Dermis microvascular lymphatic vessel endothelial cell (primary cell): ENCODE data around the gene POLR2H. TPM values are rescaled to one million over a fixed set of nuclear protein-coding genes. Genes with fewer than 3 reads are reported as not detected.
"Not testable (repeated sequence)": the region's sequence is repeated elsewhere in the genome, so short reads cannot be mapped to it uniquely, and the experiment has no call there.

Source experiments
- DNase-seq, 2 donors: peaks; one replicate each; pipeline versions ENCODE4 v3.0.0 to v3.0.0-alpha.2; 2010; ENCODE audit warnings: low read depth in 2 of 2
- total RNA-seq: library from RNA; depleted of rRNA; stranded (reverse); fragments of >200 nt; gene quantifications from 2 replicates; pipeline ENCODE4 v1.2.1, GENCODE V29; 2014

Gene POLR2H
- total RNA-seq, 1 donor from 2014 or later = 82.8 TPM

DNA sequence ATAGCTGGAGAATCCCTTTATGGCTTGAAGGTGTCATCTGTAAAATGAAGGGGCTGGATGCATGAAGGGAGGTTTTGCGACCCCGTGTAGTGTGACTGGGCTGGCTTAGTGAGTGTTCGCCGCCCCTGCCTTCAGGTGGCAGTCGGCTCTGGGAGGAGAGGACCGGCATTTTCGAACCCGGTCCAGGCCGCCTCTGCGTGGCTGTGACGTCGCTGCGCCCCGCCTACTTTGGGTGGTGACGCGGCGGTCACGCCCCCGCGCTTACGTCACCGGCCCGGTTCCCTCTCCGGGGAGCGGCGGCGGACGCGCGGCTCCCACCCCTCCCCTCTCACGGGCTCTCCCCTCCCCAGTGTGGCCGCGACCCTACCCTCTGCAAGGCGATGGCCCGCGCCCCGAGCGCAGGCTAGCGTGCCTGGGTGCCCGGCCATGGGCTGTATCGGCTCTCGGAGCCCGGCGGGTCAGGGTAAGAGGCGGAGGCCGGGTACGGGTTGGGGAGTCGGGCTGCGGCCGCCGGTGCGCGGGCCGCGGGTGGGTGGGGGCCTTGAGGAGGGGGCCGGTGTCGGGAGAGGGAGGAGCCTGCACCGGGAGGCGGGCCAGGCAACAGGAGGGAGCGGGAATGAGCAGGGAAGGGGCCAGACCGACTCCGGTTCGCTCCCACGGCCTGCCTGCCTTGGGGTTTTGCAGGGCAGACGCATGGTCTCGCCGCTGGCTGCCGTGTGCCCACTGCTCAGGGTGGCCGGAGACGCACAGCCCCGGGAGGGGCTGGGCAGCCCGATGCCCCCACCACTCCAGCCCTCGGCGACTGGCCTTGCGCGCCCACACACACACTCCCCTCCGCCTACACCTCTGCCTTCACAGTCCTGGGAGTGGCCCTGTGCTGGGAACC lies 25.6 kb upstream of the POLR2H start:
- DNase-seq = peak; percentile 48 to 80

DNA sequence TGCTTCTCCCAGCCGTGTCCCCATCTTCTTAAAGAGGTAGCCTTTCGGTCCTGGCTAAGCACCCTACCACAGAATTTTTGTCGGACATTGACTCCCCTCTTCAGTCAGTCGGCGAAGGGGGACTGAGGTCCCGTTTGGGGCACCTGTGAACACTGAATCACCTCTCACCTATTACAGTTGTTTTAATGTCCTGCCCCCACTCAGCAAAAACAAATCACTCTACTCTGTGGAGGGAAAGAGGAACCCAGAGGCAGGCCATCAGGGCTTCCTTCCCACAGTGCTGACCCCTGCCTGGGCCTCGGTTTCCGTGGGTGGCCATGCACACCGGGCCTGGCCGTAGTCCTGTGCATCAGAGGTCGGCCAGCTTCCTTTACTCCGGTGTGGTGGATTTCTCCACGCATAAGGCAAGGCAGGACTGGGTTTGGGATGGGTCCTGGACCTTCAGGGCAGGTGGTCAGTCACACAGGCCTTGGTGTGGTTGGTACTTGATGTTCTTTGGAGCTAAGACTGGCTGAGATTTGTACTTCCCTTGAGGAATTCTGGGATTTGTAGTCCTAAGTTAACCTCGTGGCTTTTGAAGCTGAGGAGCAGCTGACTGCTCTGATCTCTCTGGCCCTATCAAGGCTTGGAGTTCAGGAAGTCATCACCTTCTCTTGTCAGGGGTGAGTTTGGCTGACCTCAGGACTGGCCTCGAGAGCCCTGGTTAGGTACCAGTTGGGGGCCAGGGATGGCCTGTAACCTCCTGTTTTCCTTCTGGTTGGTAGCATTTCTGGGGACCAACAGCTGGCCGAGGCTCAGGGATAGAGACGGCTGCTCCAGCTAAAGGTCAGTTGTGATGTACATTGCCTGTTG lies 24.7 kb upstream of the POLR2H start:
- DNase-seq = peak in 1 of 2 donors; percentile 67

DNA sequence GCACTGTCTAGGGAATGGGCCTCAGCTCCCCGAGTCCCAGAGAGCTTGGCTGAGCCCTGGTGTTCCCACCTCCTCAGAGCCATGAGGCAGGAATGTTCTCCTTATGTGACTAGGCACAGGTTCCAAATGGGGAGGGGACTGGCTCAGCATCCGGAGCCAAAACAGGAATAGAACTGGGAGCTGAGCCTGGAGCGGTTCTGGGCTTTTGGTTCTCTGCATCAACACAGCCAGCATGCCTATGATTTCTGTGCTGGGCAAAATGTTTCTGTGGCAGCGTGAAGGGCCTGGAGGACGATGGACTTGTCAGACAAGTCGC lies 24.2 kb upstream of the POLR2H start, which contains the start of gene FAM131A:
TSS of gene FAM131A (plus strand) at position 202 of the 316 bp plus-strand sequence. CDS start at position 233, 31 bp downstream.
- DNase-seq = peak in 1 of 2 donors; percentile 21

DNA sequence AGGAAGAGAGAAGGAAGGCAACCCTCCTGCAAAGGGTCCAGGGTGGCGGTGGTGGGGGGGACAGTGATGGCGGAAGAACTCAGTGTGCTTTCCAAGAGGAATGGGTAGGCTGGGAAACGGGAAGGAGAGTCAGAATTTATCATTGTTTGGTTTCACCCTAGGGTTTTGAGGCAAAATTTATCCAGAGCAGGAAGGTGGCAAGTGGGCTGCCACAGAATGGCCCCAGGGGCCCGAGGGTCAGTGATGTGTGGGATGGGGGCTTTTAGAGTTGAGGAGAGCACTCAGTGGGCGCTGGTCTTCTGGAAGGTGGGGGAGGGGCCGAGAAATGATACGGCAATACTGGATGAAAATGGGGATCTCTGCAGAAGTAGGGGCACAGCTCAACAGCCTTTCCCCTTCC lies 23.5 kb upstream of the POLR2H start:
- no peak for DNase-seq

DNA sequence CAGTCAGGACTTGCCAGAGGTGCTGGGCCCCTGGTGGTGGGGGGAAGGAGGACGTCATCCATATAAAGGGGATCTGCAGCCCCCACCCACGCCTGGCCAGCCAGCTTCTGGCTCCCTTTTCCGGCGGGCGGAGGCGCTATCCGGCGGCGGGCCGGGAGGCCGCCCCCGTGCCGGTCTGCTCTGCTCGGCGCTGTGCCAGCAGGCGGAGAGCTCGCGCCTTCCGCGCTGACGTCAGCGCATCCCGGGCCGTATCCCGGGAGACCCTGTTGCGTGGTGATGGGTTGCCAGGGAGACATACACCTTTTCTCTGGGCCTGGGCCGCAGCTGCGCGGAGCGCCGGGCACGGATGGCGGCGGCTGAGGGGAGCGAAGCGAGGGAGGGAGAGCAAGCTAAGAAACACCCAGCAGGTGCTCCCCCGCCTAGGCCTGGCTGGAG lies 23.0 kb upstream of the POLR2H start:
- peak in 1 of 2 donors; percentile 86 for DNase-seq

DNA sequence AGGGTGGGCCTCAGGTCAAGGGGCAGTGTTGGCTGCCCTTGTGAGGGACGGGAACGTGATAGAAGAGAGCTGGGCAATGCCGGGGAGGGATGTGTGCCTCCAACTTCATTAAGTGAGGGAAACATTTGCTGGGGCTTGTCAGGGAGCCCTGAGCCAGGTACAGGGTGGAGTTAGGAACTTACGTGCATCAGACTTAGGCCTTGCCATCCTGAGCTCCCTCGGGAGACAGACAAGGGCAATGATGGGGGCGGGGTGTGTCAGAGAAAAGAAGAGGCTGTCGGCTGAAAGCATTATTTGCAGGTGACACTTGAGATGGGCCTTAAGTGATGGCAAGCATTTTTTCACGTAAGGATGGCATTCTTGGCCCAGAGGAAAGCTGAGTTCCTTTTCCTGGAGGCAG lies 22.5 kb upstream of the POLR2H start:
- DNase-seq = no peak

DNA sequence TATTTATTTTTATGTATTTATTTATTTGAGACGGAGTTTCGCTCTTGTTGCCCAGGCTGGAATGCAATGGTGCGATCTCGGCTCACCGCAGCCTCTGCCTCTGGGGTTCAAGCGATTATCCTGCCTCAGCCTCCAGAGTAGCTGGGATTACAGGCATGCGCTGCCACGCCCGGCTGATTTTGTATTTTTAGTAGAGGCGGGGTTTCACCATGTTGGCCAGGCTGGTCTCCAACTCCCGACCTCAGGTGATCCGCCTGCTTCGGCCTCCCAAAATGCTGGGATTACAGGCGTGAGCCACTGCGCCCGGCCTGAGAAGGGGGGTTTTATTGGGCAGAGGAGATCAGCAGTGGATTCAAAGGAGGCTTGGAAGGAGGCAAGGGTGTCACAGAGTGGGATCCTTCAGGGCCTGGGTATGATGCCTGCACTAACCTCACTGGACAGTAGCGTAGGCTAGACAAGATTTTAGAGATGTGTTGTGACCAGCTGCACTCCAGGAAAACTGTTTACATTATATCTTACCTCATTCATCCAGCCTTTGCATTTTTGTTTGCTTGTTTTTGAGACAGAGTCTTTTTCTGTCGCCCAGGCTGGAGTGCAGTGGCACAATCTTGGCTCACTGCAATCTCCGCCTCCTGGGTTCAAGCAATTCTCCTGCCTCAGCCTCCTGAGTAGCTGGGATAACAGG lies 21.9 kb upstream of the POLR2H start:
- DNase-seq = not testable (repeated sequence)

DNA sequence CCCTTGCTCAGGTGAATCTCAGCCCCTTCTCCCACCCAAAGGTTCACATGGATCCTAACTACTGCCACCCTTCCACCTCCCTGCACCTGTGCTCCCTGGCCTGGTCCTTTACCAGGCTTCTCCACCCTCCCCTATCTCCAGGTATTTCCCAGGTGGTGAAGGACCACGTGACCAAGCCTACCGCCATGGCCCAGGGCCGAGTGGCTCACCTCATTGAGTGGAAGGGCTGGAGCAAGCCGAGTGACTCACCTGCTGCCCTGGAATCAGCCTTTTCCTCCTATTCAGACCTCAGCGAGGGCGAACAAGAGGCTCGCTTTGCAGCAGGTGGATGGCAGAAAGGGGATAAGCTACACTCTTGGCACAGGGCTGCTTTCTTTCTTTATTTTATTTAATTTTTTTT lies 19.6 kb upstream of the POLR2H start:
- no peak for DNase-seq

DNA sequence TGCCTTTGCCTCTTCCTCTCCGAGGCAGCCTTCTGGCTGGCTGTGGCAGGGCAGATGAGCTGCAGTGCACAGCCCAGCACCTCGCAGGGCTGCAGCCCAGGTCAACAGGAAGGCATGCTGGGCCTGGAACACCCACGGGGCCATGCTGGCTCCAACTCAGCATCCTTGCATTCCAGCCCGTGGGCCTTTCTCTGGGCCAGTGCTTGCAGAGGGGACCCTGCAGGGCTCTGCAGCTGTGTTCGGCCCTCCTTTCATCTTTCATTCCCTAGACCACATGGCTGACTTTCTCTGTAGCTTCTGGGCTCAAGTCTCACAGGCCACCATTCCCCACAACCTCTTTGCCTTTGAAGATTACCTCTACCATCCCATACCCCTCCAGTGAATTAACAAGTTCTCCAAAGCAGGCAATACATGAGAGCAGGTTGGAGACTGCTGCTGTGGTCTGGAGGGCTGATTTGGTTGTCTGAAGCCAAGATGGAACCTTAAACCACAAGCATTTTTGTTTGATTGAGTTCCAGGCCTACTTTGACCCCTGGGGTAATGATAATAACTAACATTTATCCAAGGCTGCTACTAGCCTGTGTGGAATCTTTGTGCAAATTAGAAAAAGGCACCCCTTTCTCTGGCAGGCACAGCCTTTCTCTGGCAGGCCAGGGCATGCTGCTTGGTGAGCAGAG lies 18.2 kb upstream of the POLR2H start:
- DNase-seq = no peak

DNA sequence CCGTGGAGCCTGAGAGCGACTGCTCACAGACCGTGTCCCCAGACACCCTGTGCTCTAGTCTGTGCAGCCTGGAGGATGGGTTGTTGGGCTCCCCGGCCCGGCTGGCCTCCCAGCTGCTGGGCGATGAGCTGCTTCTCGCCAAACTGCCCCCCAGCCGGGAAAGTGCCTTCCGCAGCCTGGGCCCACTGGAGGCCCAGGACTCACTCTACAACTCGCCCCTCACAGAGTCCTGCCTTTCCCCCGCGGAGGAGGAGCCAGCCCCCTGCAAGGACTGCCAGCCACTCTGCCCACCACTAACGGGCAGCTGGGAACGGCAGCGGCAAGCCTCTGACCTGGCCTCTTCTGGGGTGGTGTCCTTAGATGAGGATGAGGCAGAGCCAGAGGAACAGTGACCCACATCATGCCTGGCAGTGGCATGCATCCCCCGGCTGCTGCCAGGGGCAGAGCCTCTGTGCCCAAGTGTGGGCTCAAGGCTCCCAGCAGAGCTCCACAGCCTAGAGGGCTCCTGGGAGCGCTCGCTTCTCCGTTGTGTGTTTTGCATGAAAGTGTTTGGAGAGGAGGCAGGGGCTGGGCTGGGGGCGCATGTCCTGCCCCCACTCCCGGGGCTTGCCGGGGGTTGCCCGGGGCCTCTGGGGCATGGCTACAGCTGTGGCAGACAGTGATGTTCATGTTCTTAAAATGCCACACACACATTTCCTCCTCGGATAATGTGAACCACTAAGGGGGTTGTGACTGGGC lies 16.8 kb upstream of the POLR2H start:
- DNase-seq = no peak

DNA sequence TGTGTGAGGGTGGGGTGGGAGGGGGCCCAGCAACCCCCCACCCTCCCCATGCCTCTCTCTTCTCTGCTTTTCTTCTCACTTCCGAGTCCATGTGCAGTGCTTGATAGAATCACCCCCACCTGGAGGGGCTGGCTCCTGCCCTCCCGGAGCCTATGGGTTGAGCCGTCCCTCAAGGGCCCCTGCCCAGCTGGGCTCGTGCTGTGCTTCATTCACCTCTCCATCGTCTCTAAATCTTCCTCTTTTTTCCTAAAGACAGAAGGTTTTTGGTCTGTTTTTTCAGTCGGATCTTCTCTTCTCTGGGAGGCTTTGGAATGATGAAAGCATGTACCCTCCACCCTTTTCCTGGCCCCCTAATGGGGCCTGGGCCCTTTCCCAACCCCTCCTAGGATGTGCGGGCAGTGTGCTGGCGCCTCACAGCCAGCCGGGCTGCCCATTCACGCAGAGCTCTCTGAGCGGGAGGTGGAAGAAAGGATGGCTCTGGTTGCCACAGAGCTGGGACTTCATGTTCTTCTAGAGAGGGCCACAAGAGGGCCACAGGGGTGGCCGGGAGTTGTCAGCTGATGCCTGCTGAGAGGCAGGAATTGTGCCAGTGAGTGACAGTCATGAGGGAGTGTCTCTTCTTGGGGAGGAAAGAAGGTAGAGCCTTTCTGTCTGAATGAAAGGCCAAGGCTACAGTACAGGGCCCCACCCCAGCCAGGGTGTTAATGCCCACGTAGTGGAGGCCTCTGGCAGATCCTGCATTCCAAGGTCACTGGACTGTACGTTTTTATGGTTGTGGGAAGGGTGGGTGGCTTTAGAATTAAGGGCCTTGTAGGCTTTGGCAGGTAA lies 16.0 kb upstream of the POLR2H start:
- DNase-seq = peak in 1 of 2 donors; percentile 74

DNA sequence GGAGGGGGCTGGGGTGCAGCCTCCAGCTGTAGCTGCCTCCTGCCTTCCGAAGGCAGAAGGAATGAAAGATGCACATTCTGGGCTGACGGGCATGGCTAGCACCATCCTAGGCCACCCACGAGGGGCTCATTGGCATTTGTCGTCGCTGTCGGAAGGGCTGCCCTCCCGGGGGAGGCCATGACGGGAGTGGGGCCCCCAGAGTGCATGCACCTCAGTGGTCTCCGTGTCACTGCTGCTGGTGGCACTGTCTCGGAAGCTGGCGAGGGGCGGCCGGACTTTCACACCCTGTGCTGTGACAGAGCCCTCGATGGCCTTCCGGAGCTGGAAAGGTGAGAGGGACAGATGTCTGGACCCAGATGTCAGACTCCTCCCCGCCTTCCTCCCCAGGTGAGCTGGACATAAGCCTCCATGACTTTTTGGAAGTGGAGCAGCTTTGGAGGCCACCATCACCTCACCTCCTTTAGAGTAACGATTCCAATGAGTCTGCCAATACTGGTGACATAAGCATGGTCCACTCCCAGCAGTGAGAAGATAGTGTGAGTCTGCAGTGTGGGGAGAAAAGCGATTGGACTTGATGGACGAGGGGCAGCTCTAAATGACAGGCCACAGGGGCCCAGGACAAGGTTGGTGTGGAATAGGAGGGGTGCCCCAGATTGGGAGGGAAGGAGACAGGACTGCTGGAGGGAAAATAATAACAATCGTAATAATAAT lies 14.9 kb upstream of the POLR2H start:
- no peak for DNase-seq

DNA sequence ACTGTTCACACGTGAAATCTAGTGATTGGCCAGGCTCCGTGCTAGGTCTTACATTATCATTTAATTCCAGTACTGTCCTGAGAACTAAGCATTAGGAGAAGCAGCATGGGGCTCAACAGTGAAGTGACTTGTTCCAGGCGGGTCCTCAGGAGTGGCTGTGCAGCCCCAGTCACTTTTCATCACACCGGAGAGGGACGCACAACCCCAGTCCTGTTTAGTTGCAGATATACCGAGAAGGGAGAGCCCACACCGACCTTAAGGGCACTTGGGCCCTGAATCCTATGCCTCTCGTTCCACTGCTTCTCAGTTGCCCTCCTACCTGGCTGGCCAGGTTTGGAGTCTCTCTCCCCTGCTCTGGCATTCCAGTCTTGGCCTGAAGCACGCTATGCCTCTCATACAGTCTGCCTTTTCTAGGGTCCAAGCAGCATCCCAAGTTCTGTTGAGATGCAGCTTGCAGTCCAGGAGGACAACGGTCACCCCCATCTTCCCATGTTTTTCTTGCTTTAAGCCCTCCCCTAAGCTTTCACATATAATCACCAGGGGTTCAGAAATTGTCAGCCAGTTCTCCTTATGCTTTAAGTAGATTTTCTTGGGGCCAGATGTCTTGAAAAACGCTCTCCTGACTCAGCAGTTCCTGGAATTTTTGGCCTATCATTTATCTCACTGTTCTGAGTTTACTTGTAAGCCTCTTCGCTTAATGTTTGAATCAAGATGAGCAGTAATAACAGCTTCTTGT lies 14.0 kb upstream of the POLR2H start:
- DNase-seq = no peak

DNA sequence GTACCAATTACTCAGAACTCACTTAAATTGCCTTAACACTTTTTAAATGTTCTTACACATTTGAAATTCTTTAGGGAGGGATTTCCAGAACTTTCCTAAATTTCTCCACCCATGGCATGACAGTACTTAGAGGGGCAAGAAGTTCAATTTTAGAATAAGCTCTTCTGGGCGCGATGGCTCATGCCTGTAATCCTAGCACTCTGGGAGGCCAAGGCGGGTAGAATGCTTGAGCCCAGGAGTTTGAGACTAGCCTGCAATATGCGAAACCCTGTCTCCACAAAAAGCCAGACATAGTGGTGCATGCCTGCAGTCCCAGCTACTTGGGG lies 13.5 kb upstream of the POLR2H start:
- no peak for DNase-seq

DNA sequence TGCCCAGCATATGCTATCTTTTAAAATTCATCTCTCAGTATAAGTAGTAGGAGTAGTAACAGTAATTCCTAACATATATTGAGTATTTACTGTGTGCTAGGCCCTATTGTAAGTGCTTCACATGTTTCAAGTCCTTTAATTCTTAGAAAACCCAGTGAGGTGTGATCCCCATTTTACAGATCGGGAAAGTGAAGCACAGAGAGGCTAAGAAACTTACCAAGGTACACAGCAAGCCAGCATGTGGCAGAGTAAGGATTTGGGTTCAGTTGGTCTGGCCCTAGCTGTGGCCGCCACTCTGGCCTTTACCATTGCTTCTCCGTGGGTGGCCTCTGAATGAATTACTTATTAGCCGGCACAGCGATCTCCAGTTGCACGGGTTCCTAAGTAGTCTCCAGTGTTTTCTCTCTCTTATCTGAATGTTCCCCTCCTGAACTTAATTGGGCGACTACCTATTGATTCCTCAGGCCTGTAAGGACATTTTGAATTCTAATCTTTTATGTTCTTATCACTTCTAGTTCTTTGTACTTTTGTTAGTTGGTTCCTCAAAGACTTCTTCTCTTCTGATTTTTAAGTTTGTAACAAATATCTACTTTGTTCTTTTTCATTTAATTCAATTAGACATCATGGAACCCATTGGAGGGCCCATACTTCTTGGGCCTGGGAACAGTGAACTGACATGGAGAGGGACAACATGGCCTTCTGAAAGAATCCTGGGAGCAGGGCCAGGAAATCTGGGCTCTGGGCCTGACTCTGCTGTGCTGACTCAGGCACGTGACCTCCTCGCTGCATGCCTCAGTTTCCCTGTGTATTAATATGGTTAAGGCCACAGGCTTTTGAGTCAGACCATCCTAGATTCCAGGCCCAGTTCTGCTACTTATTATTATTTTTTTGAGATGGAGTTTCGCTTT lies 11.7 kb upstream of the POLR2H start:
- DNase-seq = no peak

DNA sequence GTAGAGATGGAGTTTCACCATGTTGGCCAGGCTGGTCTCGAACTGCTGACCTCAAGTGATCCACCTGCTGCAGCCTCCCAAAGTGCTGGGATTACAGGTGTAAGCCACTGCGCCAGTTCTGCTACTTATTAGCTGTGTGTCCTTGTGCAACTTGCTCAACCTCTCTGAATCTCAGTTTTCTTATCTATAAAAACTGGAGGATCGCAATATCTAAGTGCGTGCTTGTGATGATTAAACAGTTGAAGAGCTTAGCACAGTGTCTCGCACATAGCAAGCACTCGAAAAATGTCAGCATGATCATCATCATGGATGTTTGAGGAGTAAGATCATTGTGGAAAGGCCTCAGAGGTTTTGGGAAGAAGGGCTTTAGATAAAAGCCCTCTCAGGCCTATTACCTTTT lies 10.9 kb upstream of the POLR2H start:
- DNase-seq = no peak

DNA sequence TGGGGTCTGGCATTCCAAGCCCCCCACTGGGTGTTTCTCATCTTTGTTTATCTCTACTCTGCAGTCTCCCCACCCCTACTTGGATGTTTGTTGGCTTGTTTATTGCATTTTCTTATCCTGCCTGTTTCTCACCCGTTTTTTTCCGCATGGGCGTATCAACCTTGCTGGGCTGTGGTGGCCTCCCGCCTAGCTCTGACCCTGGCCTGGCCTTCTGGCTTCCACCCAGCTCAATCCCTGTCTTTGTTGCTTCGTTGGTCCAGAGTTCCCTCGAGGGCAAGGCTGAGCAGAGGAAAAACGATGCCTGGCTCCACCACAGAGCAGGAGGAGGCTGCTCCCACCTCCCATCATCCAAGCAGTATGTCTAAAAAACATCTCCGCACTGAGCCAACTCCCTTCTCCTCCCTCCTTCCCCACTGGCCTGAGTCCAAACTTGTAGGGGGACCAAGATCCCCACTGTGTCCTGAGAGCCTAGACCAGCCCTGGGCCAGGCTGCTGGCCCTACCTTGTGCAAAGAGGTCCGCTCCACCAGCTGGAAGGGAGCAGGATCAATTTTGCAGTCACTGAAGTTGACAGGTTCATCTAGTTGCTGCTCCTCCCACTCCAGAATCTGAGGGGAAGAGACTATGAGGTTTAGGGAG lies 9.9 kb upstream of the POLR2H start:
- DNase-seq = no peak
